Osteocyte (in vitro differentiated cells): ENCODE data around the gene PLAAT5. TPM values are rescaled to one million over a fixed set of nuclear protein-coding genes. Genes with fewer than 3 reads are reported as not detected.

Experiments
- DNase-seq: peaks from one replicate; pipeline ENCODE4 v3.0.0; 2021; ENCODE audit warnings: mixed read lengths; ENCODE audit not compliant: unreplicated experiment; ENCODE audit errors: extremely low spot score
- H3K27ac Mint-ChIP-seq: one replicate; pipeline ENCODE4 v1.8.0; 2021; ENCODE audit warnings: mild to moderate bottlenecking, mixed read lengths; ENCODE audit not compliant: unreplicated experiment
- H3K27me3 Mint-ChIP-seq: one replicate; pipeline ENCODE4 v1.8.0; 2021; ENCODE audit warnings: mixed read lengths; ENCODE audit not compliant: unreplicated experiment
- H3K36me3 Mint-ChIP-seq: one replicate; pipeline ENCODE4 v1.8.0; 2021; ENCODE audit warnings: mixed read lengths; ENCODE audit not compliant: unreplicated experiment
- H3K4me1 Mint-ChIP-seq: one replicate; pipeline ENCODE4 v1.8.0; 2021; ENCODE audit warnings: mixed read lengths; ENCODE audit not compliant: unreplicated experiment
- H3K4me3 Mint-ChIP-seq: one replicate; pipeline ENCODE4 v1.8.0; 2021; ENCODE audit warnings: mild to moderate bottlenecking, moderate library complexity, mixed read lengths; ENCODE audit not compliant: unreplicated experiment
- H3K9me3 Mint-ChIP-seq: one replicate; pipeline ENCODE4 v1.8.0; 2021; ENCODE audit warnings: mixed read lengths; ENCODE audit not compliant: unreplicated experiment
- CTCF ChIP-seq: fragments of 200-600 bp; sonication (generic); IDR thresholded peaks from 2 replicates; pipeline ENCODE4 v1.5.0; 2021; ENCODE audit warnings: antibody characterized with exemption, mild to moderate bottlenecking, moderate library complexity
- total RNA-seq: library from RNA; stranded (reverse); gene quantifications from 2 replicates; pipeline ENCODE4 v1.2.1, GENCODE V29; 2021

The PLAAT5 gene
- total RNA-seq, 1 donor from 2014 or later = not detected

GRCh38 chr11:63417174-63417852 lies 73.7 kb downstream of the PLAAT5 start:
- no peak overlapping the region for H3K4me3 Mint-ChIP-seq
- H3K27me3 Mint-ChIP-seq = peaks cover 7% of the 10 kb centered on the region
- H3K36me3 Mint-ChIP-seq = no peaks in the 10 kb centered on the region
- no peaks in the 10 kb centered on the region for H3K4me1 Mint-ChIP-seq
- no peak for DNase-seq
- no peaks in the 10 kb centered on the region for H3K9me3 Mint-ChIP-seq
- no peak for TF ChIP-seq CTCF
- no peak overlapping the region for H3K27ac Mint-ChIP-seq

Other genes with a start within 250 kb of the PLAAT5 start
- gene SLC22A25, start 247.6 kb downstream of the PLAAT5 start, total RNA-seq = not detected in 2 replicates
- not detected in 2 replicates for gene SLC22A9, start 121.4 kb downstream of the PLAAT5 start, total RNA-seq
- not detected in 2 replicates for gene LGALS12, start 14.9 kb upstream of the PLAAT5 start, total RNA-seq
- 7.3 and 8.5 TPM in 2 replicates for gene PLAAT4, start 45.6 kb upstream of the PLAAT5 start, total RNA-seq
- not detected in 2 replicates for gene PLAAT2, start 72.2 kb upstream of the PLAAT5 start, total RNA-seq
- gene PLAAT3, start 123.3 kb upstream of the PLAAT5 start, total RNA-seq = 19.0 and 20.0 TPM in 2 replicates
- 96.9 and 107 TPM in 2 replicates for gene ATL3, start 180.2 kb upstream of the PLAAT5 start, total RNA-seq
- 109 and 117 TPM in 2 replicates for gene RTN3, start 190.3 kb upstream of the PLAAT5 start, total RNA-seq